Measurements from ENCODE around the gene B3GNT2.

Gene B3GNT2

DNA sequence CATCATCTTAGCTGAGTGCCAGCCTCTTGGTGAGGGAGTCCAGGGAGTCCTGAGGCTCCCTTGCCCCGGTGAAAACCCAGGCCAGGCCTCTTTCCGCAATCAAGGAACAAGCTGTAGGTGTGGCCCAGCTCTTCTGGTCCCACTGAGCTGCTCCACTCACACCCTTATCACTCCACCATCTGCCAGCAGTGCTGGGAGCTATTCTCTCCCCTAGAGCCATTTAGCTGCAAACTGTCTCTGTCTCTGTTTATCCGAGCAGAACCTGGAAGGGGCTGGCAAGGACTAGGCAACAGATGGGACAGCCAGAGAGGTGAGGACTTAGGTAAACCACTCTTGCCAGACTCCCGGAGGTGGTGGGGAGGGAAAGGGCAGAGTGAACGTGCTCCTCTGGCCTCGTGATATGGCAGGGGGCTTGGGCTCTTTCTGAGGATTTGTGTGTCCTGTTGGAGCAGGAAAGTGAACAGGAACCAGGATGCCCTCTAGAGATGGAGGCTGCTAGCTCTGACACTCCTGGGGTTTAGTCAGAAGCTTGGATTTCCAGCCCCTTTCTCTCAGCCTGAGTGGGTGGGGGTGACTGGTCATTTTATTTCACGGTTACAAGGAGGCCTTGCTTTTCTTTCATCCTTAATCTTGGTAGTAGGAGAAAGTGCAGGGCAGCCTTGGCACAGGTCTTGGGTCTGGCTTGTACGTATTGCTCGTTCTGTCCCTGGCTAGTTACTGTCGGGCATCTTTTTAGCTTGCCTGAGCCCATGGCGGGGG, 19.6 kb downstream of the B3GNT2 start:
- Mint-ChIP-seq H3K4me3 (no peak overlapping the region), H3K27ac (peak overlapping the region; percentile 91), H3K4me1 (peaks cover 30% of the 10 kb centered on the region), H3K9me3 (peaks cover 41% of the 10 kb centered on the region), H3K27me3 (ENCODE audit: low read depth, poor library complexity) (no peaks in the 10 kb centered on the region), H3K36me3 (ENCODE audit: low read depth) (peaks cover 38% of the 10 kb centered on the region)
- no peak for TF ChIP-seq CTCF (IDR thresholded peaks at IDR 0.05)
- DNase-seq = no peak

- Mint-ChIP-seq H3K27me3 (ENCODE audit: low read depth, poor library complexity) (no peaks in the 10 kb centered on the region), H3K36me3 (ENCODE audit: low read depth) (peaks cover 43% of the 10 kb centered on the region), H3K4me1 (peaks cover 30% of the 10 kb centered on the region), H3K27ac (peak overlapping the region; percentile 91), H3K4me3 (no peak overlapping the region), H3K9me3 (peaks cover 43% of the 10 kb centered on the region)
- no peak for TF ChIP-seq CTCF (IDR thresholded peaks at IDR 0.05)
- DNase-seq = no peak
Measured at GRCh38 chr2:62216113-62216512, 20.2 kb downstream of the B3GNT2 start.

- Mint-ChIP-seq H3K4me3 (no peak overlapping the region), H3K27ac (no peak overlapping the region), H3K27me3 (ENCODE audit: low read depth, poor library complexity) (no peaks in the 10 kb centered on the region), H3K36me3 (ENCODE audit: low read depth) (peaks cover 42% of the 10 kb centered on the region), H3K4me1 (peaks cover 30% of the 10 kb centered on the region), H3K9me3 (peaks cover 41% of the 10 kb centered on the region)
- DNase-seq = no peak
- no peak for TF ChIP-seq CTCF (IDR thresholded peaks at IDR 0.05)
Measured at GRCh38 chr2:62216616-62217015, 20.7 kb downstream of the B3GNT2 start.

DNA sequence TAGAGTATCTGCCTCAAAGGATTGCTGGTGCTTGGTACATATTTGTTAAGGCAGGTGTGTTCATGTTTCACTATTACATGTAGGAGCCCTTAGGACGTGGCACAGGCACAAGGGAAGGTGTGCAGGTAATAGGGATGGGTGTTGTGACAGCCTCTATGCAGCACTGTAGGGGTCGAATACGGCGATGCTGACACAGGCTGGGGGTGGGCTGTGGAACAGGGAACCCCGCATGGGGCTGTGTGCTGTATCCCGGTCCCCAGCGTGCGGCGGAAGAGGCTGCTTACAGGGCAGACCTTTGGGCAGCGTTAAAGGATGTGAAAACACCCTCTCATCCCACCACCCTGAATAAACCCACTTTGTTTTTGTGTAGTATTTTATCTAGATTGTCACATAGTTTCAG, 21.5 kb downstream of the B3GNT2 start:
- TF ChIP-seq CTCF (IDR thresholded peaks at IDR 0.05) = no peak
- no peak for DNase-seq
- H3K27ac Mint-ChIP-seq = no peak overlapping the region
- H3K4me1 Mint-ChIP-seq = peaks cover 36% of the 10 kb centered on the region
- H3K9me3 Mint-ChIP-seq = peaks cover 39% of the 10 kb centered on the region
- H3K36me3 Mint-ChIP-seq (ENCODE audit: low read depth) = peaks cover 42% of the 10 kb centered on the region
- no peak overlapping the region for H3K4me3 Mint-ChIP-seq
- no peaks in the 10 kb centered on the region for H3K27me3 Mint-ChIP-seq (ENCODE audit: low read depth, poor library complexity)

DNA sequence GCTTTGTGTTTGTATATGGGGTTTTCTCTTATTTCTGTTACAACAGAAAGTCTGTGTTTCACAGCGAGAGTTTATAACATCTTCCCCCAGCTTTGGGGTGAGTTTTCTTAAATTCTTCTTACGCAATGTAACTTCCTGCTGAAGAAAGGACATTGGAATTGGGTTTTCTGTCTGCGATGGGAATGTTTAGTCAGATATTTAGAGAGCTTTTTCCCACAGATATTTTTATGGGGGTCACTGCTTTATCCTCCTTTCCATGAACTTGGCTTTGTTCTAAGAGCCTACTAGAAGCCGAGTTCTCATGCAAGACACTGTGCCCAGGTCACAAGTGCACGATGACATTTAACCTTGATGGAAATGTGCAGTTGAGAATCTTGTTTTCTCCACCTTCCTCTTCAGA, 22.1 kb downstream of the B3GNT2 start:
- H3K9me3 Mint-ChIP-seq = peaks cover 36% of the 10 kb centered on the region
- H3K4me1 Mint-ChIP-seq = peaks cover 36% of the 10 kb centered on the region
- no peak overlapping the region for H3K4me3 Mint-ChIP-seq
- no peaks in the 10 kb centered on the region for H3K27me3 Mint-ChIP-seq (ENCODE audit: low read depth, poor library complexity)
- no peak for DNase-seq
- no peak for TF ChIP-seq CTCF (IDR thresholded peaks at IDR 0.05)
- peak overlapping the region; percentile 13 for H3K27ac Mint-ChIP-seq
- H3K36me3 Mint-ChIP-seq (ENCODE audit: low read depth) = peaks cover 42% of the 10 kb centered on the region

All from nephron progenitor cell (in vitro differentiated cells).